Kidney epithelial cell (primary cell): ENCODE measurements around the gene MCC. TPM values are rescaled to one million over a fixed set of nuclear protein-coding genes. Genes with fewer than 3 reads are reported as not detected.

Experiments
- DNase-seq: peaks from one replicate; pipeline ENCODE4 v3.0.0-alpha.2; 2010; ENCODE audit warnings: low read depth
- H3K27me3 ChIP-seq: 2 replicates; pipeline ENCODE4 v1.6.0; 2011; ENCODE audit warnings: low read length; ENCODE audit not compliant: control insufficient read depth, insufficient read depth
- H3K36me3 ChIP-seq: 2 replicates; pipeline ENCODE4 v1.5.1; 2011; ENCODE audit warnings: low read length; ENCODE audit not compliant: control insufficient read depth, insufficient read depth
- H3K4me3 ChIP-seq: 2 replicates; pipeline ENCODE4 v1.5.1; 2011; ENCODE audit warnings: low read depth, mild to moderate bottlenecking, control low read depth, low read length
- CTCF ChIP-seq: IDR thresholded peaks from 2 replicates; pipeline ENCODE4 v1.5.1; 2011; ENCODE audit warnings: mild to moderate bottlenecking, moderate library complexity, low read length, control low read depth, inconsistent platforms; ENCODE audit not compliant: insufficient read depth, poor library complexity, severe bottlenecking
- total RNA-seq: library from RNA; depleted of rRNA; stranded (reverse); fragments of >200 nt; gene quantifications from 2 replicates; pipeline ENCODE4 v1.2.3, GENCODE V29; 2015

The MCC gene
- total RNA-seq = 16.7 and 24.7 TPM in 2 replicates

DNA sequence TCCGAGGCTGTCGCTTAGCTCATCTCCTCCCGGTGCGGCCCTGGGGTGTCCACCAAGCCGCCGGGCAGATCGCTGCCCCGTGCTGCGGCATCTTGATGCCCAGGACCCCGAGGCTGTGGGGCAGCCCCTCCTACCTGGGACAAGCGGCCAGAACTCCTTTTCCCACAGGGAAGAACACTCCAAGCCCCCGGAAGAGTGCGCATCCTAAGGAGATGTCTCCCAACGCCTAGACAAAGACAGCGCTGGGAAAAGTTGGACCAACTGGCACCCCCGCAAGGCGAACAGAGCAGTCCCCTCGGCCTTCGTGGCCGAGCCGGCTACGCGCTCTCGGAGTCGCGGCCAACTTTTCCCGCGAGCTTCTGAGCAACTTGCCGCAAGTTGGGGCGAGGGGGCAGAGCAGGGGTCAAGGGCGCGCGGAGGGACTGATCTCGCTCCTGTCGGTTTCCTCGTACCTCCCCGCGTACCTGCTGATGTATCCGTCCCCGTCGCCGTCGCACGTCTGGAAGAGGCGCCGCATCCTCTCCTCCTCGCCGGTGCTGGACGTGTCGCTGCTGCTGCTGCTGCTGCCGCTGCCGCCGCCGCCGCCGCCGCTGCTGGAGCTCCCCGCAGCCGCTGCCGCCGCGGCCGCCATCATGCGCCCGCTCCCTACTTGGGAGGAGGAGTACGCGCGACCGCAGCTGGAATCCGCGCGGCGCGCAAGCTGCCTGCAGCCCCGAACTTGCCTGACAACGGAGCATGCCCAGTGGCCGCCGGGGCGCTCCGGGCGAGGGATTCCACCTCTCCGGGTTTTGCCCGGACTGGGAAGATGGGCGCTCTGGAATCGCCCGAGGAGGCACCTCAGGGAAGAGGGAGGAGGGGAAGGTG, at the start of gene MCC:
Gene MCC (minus strand): TSS at position 673 of the 864 bp plus-strand sequence.
- Histone ChIP-seq H3K27me3 (peaks cover 3% of the 10 kb centered on the region), H3K36me3 (no peaks in the 10 kb centered on the region), H3K4me3 (peak within 1 kb of the TSS; percentile 73)
- DNase-seq = peak; percentile 61
- no peak for TF ChIP-seq CTCF

- TF ChIP-seq CTCF = no peak
- no peaks in the 10 kb centered on the region for H3K36me3 ChIP-seq
- no peak overlapping the region for H3K4me3 ChIP-seq
- no peaks in the 10 kb centered on the region for H3K27me3 ChIP-seq
- DNase-seq = no peak
Measured at GRCh38 chr5:113531481-113532159, 43.4 kb upstream of the MCC start.

GRCh38 chr5:113527746-113528145, 39.5 kb upstream of the MCC start:
- DNase-seq = no peak
- Histone ChIP-seq H3K27me3 (no peaks in the 10 kb centered on the region), H3K36me3 (no peaks in the 10 kb centered on the region), H3K4me3 (no peak overlapping the region)
- TF ChIP-seq CTCF = no peak

DNA sequence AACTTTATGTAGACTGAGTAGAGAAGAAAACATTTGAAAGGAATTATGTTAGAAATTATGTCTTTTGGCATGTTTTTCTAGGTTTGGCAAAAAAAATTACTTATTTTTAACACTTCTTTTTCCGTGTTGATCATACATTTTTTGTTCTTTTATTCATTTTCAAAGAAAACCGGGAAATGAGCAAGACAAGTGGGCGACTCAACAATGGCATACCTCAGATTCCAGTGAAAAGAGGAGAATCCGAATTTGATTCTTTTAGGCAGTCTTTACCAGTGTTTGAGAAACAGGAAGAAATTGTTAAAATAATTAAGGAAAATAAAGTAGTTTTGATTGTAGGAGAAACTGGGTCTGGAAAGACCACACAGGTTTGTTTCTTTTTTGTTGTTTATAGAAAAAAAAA, 38.2 kb upstream of the MCC start:
- Histone ChIP-seq H3K27me3 (no peaks in the 10 kb centered on the region), H3K36me3 (no peaks in the 10 kb centered on the region), H3K4me3 (no peak overlapping the region)
- TF ChIP-seq CTCF = no peak
- no peak for DNase-seq

DNA sequence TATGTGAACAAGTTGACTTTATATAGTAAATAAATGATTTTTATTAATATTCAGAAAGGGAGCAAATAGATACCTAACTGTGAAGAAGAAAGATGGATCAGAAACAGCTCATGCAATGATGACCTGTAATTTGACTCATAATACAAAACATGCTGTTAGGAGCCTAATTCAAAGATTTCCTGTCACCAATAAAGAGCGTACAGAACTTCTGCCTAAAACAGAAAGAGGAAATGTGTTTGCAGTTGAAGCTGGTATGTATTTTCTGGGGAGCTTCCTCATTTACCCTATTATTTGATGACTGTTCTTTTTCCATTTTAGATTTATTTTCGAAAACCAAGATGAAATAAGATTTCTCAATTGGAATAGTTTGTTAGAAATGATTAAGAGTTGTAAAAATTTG, 36.7 kb upstream of the MCC start:
- TF ChIP-seq CTCF = no peak
- Histone ChIP-seq H3K4me3 (no peak overlapping the region), H3K27me3 (no peaks in the 10 kb centered on the region), H3K36me3 (no peaks in the 10 kb centered on the region)
- no peak for DNase-seq
